Measurements from ENCODE around the gene MIF4GD.

DNA sequence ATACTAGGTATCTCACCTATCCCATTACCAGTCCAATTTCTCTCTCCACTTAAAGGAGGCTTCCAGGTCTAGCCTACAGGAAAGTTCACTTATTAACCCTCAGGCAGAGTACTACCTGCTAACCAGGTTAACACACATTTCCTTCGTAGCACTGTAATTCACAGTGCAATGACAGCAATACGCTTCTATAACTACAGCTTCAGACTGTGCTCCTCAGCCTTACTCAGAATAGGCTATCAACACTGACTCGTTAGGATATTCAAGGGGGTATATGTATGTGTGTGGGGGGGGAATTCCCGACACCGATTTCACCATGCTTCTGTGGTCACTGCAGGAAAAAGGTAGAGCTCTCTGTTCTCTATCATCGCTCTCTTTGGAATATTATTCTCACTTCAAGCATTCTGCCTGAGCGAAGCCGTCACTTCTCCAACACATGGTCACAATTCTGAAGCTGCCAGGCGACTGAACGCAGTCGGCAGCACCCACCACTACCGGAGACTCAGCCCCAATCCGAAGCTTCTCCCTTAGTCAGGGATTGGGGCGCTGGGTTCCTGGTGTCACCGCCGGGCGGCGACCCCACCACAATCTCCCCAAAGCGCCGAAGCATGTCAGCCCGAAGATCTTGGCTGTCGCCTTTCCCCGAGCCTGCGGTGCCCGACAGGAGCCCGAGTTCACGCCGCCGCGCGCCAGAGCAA lies 10.2 kb downstream of the MIF4GD start:
- TF ChIP-seq, protein P1, sequence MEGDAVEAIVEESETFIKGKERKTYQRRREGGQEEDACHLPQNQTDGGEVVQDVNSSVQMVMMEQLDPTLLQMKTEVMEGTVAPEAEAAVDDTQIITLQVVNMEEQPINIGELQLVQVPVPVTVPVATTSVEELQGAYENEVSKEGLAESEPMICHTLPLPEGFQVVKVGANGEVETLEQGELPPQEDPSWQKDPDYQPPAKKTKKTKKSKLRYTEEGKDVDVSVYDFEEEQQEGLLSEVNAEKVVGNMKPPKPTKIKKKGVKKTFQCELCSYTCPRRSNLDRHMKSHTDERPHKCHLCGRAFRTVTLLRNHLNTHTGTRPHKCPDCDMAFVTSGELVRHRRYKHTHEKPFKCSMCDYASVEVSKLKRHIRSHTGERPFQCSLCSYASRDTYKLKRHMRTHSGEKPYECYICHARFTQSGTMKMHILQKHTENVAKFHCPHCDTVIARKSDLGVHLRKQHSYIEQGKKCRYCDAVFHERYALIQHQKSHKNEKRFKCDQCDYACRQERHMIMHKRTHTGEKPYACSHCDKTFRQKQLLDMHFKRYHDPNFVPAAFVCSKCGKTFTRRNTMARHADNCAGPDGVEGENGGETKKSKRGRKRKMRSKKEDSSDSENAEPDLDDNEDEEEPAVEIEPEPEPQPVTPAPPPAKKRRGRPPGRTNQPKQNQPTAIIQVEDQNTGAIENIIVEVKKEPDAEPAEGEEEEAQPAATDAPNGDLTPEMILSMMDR (IDR thresholded peaks at IDR 0.05; ENCODE audit: low read depth, low read length, poor library complexity, severe bottlenecking), result peak; percentile 40
- no peak for TF ChIP-seq EZH2phosphoT487 (IDR thresholded peaks at IDR 0.05; ENCODE audit: borderline replicate concordance, low read length)

All from DOHH2 (cell line).